Measurements from ENCODE around the gene IL1R1. TPM values are rescaled to one million over a fixed set of nuclear protein-coding genes. Genes with fewer than 3 reads are reported as not detected.

The IL1R1 gene
- total RNA-seq, 1 experiment from 2014 or later: 0.39 TPM

DNA sequence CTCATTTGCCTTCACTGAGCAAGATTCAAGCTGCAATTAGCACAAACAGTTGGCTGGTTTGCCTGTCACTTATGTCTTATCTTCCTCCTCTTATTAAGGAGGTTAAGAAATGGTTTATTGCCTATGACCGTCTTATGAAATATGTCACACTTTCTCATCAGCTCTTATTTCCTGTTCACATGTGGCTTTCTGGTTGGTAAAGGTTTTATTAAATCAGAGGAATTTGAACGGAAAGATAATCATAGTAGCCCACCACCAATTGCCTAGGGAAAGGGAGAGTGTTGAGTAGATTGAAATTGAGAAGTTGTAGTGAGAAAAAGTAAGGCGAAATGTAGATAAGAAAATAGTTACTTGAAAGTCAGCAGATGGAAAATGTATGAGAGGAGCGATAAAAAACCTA is 4.2 kb upstream of the IL1R1 start:
- H2AFZ ChIP-seq (ENCODE audit: low read length): no peak overlapping the region
- Mint-ChIP-seq H3K4me3 (no peak overlapping the region), H3K27me3 (ENCODE audit: low read depth) (peaks cover 40% of the 10 kb centered on the region), H3K4me1 (peaks cover 17% of the 10 kb centered on the region in 2 experiments), H3K9me3 (peaks cover 0 to 2% of the 10 kb centered on the region in 2 experiments; a peak in 1 of 5 replicates), H3K36me3 (ENCODE audit: insufficient read depth in 1 of 3, low read depth in 3 of 3) (no peaks in the 10 kb centered on the region), H3K27ac (no peak overlapping the region)
- no peak overlapping the region for H4K8ac ChIP-seq (replicated peaks; ENCODE audit: insufficient read length, low read depth, low read length)
- no peak overlapping the region for H3K56ac ChIP-seq (ENCODE audit: insufficient read length, low read depth, low read length)
- H4K91ac ChIP-seq (ENCODE audit: insufficient read length, low read depth, low read length): no peak overlapping the region
- TF ChIP-seq, protein P1, sequence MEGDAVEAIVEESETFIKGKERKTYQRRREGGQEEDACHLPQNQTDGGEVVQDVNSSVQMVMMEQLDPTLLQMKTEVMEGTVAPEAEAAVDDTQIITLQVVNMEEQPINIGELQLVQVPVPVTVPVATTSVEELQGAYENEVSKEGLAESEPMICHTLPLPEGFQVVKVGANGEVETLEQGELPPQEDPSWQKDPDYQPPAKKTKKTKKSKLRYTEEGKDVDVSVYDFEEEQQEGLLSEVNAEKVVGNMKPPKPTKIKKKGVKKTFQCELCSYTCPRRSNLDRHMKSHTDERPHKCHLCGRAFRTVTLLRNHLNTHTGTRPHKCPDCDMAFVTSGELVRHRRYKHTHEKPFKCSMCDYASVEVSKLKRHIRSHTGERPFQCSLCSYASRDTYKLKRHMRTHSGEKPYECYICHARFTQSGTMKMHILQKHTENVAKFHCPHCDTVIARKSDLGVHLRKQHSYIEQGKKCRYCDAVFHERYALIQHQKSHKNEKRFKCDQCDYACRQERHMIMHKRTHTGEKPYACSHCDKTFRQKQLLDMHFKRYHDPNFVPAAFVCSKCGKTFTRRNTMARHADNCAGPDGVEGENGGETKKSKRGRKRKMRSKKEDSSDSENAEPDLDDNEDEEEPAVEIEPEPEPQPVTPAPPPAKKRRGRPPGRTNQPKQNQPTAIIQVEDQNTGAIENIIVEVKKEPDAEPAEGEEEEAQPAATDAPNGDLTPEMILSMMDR (conservative IDR thresholded peaks at IDR 0.05): no peak
- H3K23ac ChIP-seq (ENCODE audit: insufficient read length, low read depth, low read length): no peak overlapping the region
- H3K27ac ChIP-seq (ENCODE audit: insufficient read length, low read depth, low read length): no peak overlapping the region
- no peak overlapping the region for H3K9ac ChIP-seq (ENCODE audit: extremely low read depth, insufficient read length, low read length)
- H3K23me2 ChIP-seq (ENCODE audit: insufficient read length, low read depth, low read length, poor library complexity, severe bottlenecking): peaks cover 3% of the 10 kb centered on the region
- no peak overlapping the region for H2BK120ac ChIP-seq (ENCODE audit: low read depth, low read length, poor library complexity, severe bottlenecking)
- no peak overlapping the region for H2BK20ac ChIP-seq (ENCODE audit: low read depth, low read length, poor library complexity, severe bottlenecking)
- no peak overlapping the region for H3K18ac ChIP-seq (ENCODE audit: insufficient read length, low read depth, low read length)
- H2AK5ac ChIP-seq (ENCODE audit: insufficient read length, low read length): no peak overlapping the region
- no peak overlapping the region for H3T11ph ChIP-seq (ENCODE audit: low read length)
- 100% methylated on average over 1 of the region's 4 CpGs for WGBS (ENCODE audit: extremely low coverage, insufficient read length, low lambda C conversion rate)
- H3K14ac ChIP-seq (ENCODE audit: insufficient read depth, low read length): no peak overlapping the region
- H2BK12ac ChIP-seq (ENCODE audit: insufficient read length, low read depth, low read length): no peak overlapping the region
- H4K5ac ChIP-seq (ENCODE audit: insufficient read length, low read depth, low read length): no peak overlapping the region
- no peak overlapping the region for H3K4ac ChIP-seq (ENCODE audit: low read depth, low read length)
- no peak for DNase-seq
- H3K4me1 ChIP-seq (ENCODE audit: insufficient read depth, low read length): no peaks in the 10 kb centered on the region
- no peak overlapping the region for H2BK5ac ChIP-seq (ENCODE audit: insufficient read length, low read length)
- no peaks in the 10 kb centered on the region for H3K79me2 ChIP-seq (ENCODE audit: insufficient read depth, low read length)
- H4K20me1 ChIP-seq (ENCODE audit: control insufficient read depth, insufficient read depth, insufficient read length): no peaks in the 10 kb centered on the region
- peaks cover 5% of the 10 kb centered on the region; the same call in 1 of the 2 replicates for H3K27me3 ChIP-seq (ENCODE audit: insufficient read depth, low read length)
- no peak overlapping the region for H2BK15ac ChIP-seq (ENCODE audit: low read depth, low read length)
- H3K9me3 ChIP-seq (ENCODE audit: control insufficient read depth, low read depth, low read length): no peaks in the 10 kb centered on the region
- H3K4me2 ChIP-seq (ENCODE audit: insufficient read depth, insufficient read length, low read length): no peak overlapping the region
- H3K79me1 ChIP-seq (ENCODE audit: insufficient read depth, low read depth, low read length, poor library complexity, severe bottlenecking): no peaks in the 10 kb centered on the region
